ENCODE results near the gene AGTR1. TPM values are rescaled to one million over a fixed set of nuclear protein-coding genes. Genes with fewer than 3 reads are reported as not detected.

Gene AGTR1
- total RNA-seq, 1 experiment from 2014 or later: not detected

GRCh38 chr3:148735597-148735996 is 37.9 kb downstream of the AGTR1 start:
- no peaks in the 10 kb centered on the region for H4K20me1 ChIP-seq (ENCODE audit: control insufficient read depth, insufficient read depth, insufficient read length)
- no peak overlapping the region for H3T11ph ChIP-seq (ENCODE audit: low read length)
- H2BK120ac ChIP-seq (ENCODE audit: low read depth, low read length, poor library complexity, severe bottlenecking): no peak overlapping the region
- no peak overlapping the region for H2BK12ac ChIP-seq (ENCODE audit: insufficient read length, low read depth, low read length)
- no peaks in the 10 kb centered on the region for H3K4me1 ChIP-seq (ENCODE audit: insufficient read depth, low read length)
- no peak overlapping the region for H4K8ac ChIP-seq (replicated peaks; ENCODE audit: insufficient read length, low read depth, low read length)
- no peak overlapping the region for H3K56ac ChIP-seq (ENCODE audit: insufficient read length, low read depth, low read length)
- H2BK20ac ChIP-seq (ENCODE audit: low read depth, low read length, poor library complexity, severe bottlenecking): no peak overlapping the region
- H3K4me2 ChIP-seq (ENCODE audit: insufficient read depth, insufficient read length, low read length): no peak overlapping the region
- Mint-ChIP-seq H3K9me3 (no peaks in the 10 kb centered on the region), H3K4me1 (peaks cover 4 to 11% of the 10 kb centered on the region in 2 experiments; a peak in 3 of 4 replicates), H3K36me3 (ENCODE audit: insufficient read depth in 1 of 3, low read depth in 3 of 3) (no peaks in the 10 kb centered on the region), H3K27ac (no peak overlapping the region), H3K4me3 (no peak overlapping the region), H3K27me3 (ENCODE audit: low read depth) (no peaks in the 10 kb centered on the region)
- no peaks in the 10 kb centered on the region for H3K27me3 ChIP-seq (ENCODE audit: insufficient read depth, low read length)
- TF ChIP-seq CTCF (conservative IDR thresholded peaks at IDR 0.05): no peak
- no peak overlapping the region for H3K23ac ChIP-seq (ENCODE audit: insufficient read length, low read depth, low read length)
- no peaks in the 10 kb centered on the region for H3K79me1 ChIP-seq (ENCODE audit: insufficient read depth, low read depth, low read length, poor library complexity, severe bottlenecking)
- no CpG with 5 or more reads among the region's 2 CpGs for WGBS (ENCODE audit: extremely low coverage, insufficient read length, low lambda C conversion rate)
- no peak overlapping the region for H3K14ac ChIP-seq (ENCODE audit: insufficient read depth, low read length)
- H2AFZ ChIP-seq (ENCODE audit: low read length): no peak overlapping the region
- H3K18ac ChIP-seq (ENCODE audit: insufficient read length, low read depth, low read length): no peak overlapping the region
- H3K9ac ChIP-seq (ENCODE audit: extremely low read depth, insufficient read length, low read length): no peak overlapping the region
- no peak overlapping the region for H2BK15ac ChIP-seq (ENCODE audit: low read depth, low read length)
- no peak overlapping the region for H2BK5ac ChIP-seq (ENCODE audit: insufficient read length, low read length)
- no peak overlapping the region for H3K27ac ChIP-seq (ENCODE audit: insufficient read length, low read depth, low read length)
- no peaks in the 10 kb centered on the region for H3K9me3 ChIP-seq (ENCODE audit: control insufficient read depth, low read depth, low read length)
- no peak overlapping the region for H4K91ac ChIP-seq (ENCODE audit: insufficient read length, low read depth, low read length)
- H3K4ac ChIP-seq (ENCODE audit: low read depth, low read length): no peak overlapping the region
- H3K23me2 ChIP-seq (ENCODE audit: insufficient read length, low read depth, low read length, poor library complexity, severe bottlenecking): no peaks in the 10 kb centered on the region
- H2AK5ac ChIP-seq (ENCODE audit: insufficient read length, low read length): no peak overlapping the region
- DNase-seq: no peak
- no peaks in the 10 kb centered on the region for H3K79me2 ChIP-seq (ENCODE audit: insufficient read depth, low read length)
- no peak overlapping the region for H4K5ac ChIP-seq (ENCODE audit: insufficient read length, low read depth, low read length)

Measured in H9 (cell line).